PC-3 (cell line): ENCODE data around the gene TLDC2.

Source experiments
- EZH2 ChIP-seq: fragments of 300-600 bp; sonication (generic); IDR thresholded peaks from one replicate; pipeline ENCODE4 v1.6.1; 2017; ENCODE audit warnings: antibody characterized with exemption, mild to moderate bottlenecking, low read length; ENCODE audit not compliant: unreplicated experiment
- EZH2phosphoT487 ChIP-seq: fragments of 300-600 bp; sonication (generic); IDR thresholded peaks from 2 replicates; pipeline ENCODE4 v1.6.1; 2018; ENCODE audit warnings: mild to moderate bottlenecking, antibody characterized with exemption, low read length, borderline replicate concordance
- TF ChIP-seq, protein P1 (sequence below): fragments of 300-600 bp; sonication (generic); conservative IDR thresholded peaks from 2 replicates; pipeline ENCODE4 v1.5.1; 2017; ENCODE audit warnings: antibody characterized with exemption, low read depth, mild to moderate bottlenecking, low read length

DNA sequence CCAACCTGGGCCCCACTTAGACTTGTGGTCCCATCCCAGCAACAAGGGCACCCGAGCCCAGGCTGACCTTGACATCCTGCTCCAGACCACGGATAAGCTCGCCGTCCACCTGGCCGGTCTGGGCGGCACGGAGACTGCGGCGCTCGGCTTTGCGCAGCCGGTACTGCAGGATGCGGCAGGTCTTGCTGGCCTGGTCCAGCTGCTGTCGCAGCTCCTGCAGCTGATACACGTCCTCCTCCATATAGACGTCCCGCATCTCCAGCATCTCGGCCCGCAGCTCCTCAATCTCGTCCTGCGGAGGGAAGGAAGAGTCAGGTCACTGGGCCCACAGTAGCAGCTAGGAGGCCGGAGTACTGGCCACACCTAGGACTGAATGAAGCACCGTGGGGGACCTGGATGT lies 36.8 kb upstream of the TLDC2 start:
- TF ChIP-seq, protein P1, sequence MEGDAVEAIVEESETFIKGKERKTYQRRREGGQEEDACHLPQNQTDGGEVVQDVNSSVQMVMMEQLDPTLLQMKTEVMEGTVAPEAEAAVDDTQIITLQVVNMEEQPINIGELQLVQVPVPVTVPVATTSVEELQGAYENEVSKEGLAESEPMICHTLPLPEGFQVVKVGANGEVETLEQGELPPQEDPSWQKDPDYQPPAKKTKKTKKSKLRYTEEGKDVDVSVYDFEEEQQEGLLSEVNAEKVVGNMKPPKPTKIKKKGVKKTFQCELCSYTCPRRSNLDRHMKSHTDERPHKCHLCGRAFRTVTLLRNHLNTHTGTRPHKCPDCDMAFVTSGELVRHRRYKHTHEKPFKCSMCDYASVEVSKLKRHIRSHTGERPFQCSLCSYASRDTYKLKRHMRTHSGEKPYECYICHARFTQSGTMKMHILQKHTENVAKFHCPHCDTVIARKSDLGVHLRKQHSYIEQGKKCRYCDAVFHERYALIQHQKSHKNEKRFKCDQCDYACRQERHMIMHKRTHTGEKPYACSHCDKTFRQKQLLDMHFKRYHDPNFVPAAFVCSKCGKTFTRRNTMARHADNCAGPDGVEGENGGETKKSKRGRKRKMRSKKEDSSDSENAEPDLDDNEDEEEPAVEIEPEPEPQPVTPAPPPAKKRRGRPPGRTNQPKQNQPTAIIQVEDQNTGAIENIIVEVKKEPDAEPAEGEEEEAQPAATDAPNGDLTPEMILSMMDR = no peak
- TF ChIP-seq EZH2 (no peak), EZH2phosphoT487 (no peak)
